Inflammatory macrophage treated with lipopolysaccharide for 4 hours (primary cell): ENCODE data around the gene LAMA3.

Experiments used
- DNase-seq: peaks from one replicate; pipeline ENCODE4 v3.0.0-alpha.2; 2020

LAMA3 gene

DNA sequence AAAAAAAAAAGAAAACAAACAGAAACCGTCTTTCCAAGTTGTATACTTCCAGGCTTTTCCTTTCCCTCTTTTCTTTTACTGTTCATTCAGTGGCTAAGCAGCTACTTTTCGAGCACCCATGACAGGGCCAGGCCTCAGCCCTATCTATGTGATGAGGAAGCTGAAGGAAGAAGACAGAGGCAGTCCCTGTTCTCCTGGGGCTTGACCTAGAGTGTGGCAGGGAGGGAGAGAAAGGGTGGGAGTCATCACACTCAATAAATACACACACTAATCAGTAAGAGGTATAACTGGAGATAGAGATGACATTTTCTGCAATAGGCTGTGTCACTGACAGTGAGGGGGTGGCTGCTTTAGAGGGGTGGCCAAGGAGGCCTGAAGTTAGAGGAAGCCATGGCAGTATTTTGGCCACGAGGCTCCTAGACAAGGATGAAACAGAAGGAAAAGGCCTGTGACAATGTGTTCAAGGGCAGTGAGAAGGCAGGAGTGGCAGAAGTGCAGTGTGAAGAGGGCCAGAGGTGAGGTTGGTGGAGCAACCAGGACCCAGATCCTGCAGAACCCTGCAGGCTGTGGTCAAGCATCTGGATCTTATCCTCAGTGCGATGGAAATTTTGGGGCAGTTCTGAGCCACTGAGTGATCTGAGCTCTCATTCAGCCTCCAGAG is 193.5 kb downstream of the LAMA3 start:
- no peak for DNase-seq

- peak; percentile 18 for DNase-seq
Measured at GRCh38 chr18:23883277-23883790, 194.1 kb downstream of the LAMA3 start.

DNA sequence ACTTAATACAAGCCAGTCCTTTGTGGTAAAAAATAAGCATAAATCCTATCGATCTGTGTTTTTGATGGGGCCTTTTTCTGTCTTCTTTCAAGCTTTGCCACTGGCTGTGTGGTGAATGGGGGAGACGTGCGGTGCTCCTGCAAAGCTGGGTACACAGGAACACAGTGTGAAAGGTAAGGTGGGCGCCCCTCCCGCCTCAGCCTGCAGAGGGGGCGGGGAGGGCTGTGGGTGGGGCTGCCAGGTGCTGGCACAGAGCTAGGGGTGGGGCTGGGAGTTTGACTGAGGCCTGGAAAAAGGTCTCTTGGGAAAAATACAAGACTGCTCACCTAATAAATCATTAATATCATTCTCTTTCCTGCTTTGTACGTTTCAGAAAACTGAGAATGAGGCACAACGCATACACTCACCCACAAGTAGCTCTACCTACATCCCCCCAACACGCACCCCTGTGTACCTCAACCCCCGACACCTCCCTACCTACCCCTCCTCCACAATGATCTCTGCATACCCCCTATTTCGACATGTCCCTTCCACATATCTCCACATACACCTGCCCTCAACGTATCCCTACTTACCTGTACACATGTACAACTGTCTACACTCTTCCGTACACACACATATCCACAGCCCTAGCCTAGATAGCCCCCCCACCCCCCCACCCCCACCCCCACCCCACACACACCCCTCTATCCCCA is 195.6 kb downstream of the LAMA3 start:
- DNase-seq: no peak

DNA sequence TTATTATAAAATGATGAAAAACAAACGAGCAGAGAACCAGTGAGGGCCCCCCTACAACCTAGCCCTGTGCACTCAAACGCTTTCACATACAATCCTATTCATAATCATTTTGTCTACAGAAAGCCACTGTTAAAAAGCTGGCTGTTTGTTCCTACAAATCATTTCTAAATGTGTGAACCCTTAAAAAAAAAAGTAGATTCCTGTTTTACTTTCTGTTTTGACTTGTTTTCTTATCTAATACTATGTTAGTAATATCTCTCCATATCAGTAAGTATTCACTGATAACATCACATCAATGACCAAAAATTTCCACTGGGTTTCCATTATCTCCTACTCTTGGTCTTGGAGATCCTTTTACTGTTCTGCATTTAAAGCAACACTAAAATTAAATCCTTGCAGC is 196.5 kb downstream of the LAMA3 start:
- DNase-seq: peak; percentile 23

DNA sequence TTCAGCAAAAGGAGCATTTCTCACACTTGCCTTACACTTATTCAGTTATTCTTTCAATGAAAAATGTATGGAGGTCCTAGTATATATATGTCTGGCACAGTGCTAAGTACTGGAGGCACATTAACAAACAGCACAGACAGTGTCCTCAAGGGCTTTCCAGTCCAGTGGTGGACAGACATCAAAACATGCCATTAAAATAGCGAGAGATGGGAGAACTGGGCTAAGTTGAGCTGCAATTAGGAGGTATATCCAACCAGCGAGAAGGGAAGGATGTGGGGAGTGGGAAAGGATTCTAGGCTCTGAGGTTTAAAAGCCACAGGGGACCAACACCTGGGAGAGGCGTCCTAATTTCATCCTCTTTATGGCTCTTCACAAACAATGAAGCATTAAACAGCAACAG is 197.8 kb downstream of the LAMA3 start:
- DNase-seq: no peak

GRCh38 chr18:23887493-23887892 is 198.2 kb downstream of the LAMA3 start:
- no peak for DNase-seq

- no peak for DNase-seq
Measured at GRCh38 chr18:23888881-23889280, 199.6 kb downstream of the LAMA3 start.

DNA sequence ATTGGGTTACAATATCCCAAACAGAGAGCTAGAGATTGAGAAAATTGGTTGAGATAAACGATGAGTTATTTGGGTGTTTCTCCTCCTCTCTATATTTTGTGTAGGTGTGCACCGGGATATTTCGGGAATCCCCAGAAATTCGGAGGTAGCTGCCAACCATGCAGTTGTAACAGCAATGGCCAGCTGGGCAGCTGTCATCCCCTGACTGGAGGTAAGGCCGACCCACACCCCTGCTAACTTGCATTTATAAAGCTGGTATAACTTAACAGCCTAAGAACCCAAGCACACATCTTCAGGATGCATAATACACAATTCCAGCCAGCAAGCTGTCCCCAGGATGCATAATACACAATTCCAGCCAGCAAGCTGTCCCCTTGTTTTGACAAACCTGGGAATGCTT is 200.7 kb downstream of the LAMA3 start:
- no peak for DNase-seq

DNA sequence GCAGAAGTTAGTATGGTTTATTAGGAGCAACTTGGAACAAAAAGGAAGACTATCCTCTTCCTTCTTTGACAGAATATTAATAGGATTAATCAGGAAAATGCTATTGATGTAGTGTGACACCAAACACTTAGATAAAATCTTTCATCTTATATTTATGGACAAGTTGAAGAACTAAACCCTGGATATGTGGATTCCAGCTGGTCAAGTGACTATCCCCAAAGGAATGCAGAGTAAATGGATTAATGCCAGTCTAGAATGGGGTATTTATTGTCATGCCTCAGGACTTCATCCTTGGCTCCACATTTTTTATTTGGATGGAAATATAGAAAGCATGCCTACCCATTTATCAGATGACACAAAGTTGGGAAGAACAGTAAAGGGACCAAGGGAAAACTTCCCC is 201.3 kb downstream of the LAMA3 start:
- DNase-seq: no peak

GRCh38 chr18:23893653-23894052 is 204.4 kb downstream of the LAMA3 start:
- no peak for DNase-seq

DNA sequence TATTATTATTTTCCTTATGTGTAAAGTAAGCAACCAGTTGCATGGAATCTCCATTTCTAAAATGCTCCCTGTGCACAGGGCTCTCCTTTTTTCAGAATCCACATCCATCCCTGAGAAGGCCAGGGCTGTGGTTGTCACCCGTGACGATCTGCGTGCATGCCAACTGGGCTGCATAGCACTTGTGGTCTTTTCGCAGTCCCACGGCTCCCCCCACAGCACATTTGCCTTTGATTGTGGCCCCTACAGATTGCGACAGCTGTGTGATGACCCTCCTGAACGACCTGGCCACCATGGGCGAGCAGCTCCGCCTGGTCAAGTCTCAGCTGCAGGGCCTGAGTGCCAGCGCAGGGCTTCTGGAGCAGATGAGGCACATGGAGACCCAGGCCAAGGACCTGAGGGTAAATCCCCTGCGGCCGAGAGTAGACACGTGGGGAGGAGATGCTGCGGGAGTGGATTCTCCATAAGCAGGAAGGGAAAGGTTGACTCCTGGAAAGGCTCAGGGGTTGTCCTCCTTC is 205.5 kb downstream of the LAMA3 start:
- no peak for DNase-seq

GRCh38 chr18:23897291-23897690 is 208.0 kb downstream of the LAMA3 start:
- peak; percentile 64 for DNase-seq

DNA sequence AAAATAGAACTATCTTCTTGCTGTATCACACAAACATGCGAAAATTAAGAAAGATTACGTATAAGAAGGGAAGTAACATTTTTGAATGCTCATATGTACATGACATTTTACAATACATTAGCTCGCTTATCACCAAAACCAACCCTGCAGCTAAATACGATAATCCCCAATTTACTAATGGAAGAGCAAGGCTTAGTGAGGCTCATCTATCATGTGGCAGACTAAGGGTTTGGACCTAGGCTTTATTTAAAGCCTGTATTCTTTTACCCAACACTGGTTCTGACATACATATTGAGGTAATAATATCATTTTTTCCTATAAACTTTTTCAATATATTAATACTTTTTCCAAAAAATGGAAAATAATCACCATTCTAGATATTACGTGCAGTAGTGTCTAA is 208.5 kb downstream of the LAMA3 start:
- no peak for DNase-seq

- DNase-seq: no peak
Measured at GRCh38 chr18:23900994-23901393, 211.7 kb downstream of the LAMA3 start.

- DNase-seq: no peak
Measured at GRCh38 chr18:23902396-23902795, 213.1 kb downstream of the LAMA3 start.

DNA sequence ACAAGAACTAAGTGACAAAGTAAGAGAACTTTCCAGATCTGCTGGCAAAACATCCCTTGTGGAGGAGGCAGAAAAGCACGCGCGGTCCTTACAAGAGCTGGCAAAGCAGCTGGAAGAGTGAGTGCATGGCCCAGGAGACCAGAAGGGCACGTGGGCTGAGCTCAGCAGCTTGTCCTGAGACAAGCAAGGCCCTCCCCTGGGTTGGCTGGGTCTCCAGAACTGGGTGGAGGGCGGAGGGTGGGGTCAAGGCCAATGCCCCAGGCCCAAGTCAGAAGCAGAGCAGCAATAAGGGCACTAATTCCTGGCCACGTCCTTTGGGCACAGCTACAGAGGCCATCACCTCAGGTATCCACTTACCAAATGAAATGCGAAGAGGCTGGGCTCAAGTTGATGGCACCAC is 214.7 kb downstream of the LAMA3 start:
- DNase-seq: no peak

DNA sequence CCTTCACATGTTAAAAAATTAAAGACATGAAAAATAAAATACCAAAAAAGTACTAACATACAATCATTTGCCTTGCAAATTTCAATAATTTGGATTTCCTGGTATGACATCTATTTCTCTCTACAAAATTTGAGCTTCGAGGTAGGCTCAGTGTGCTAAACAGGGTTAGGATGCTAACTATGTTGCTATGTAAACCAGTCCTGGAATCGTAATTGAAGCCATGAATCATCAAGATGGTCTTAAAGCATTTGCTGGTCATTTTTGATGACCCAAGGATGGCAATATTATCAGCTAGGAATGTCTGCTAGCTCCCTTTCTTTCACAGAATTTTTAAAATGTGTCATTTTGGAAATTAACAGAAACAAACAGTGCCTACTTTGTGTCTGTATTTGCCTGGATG is 217.4 kb downstream of the LAMA3 start:
- DNase-seq: no peak

GRCh38 chr18:23908827-23909226 is 219.6 kb downstream of the LAMA3 start:
- peak; percentile 7 for DNase-seq

DNA sequence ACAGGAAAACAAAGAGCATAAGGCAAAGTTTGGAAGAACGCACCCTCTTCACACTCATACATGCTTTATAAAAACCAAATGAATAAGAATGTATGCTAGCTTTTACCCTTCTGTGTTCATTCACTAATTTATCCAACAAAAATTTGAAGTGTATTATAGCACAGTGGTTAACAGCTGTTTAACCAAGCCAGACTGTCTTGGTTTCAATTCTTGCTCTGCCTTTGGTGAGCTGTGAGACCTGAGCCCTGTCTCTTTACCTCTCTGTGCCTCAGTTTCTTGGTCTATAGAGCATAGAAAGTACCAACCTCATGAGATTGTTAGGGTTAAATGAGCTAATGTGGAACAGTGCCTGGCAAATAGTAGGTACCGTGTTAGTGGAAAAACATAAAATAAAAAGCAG is 220.8 kb downstream of the LAMA3 start:
- no peak for DNase-seq

DNA sequence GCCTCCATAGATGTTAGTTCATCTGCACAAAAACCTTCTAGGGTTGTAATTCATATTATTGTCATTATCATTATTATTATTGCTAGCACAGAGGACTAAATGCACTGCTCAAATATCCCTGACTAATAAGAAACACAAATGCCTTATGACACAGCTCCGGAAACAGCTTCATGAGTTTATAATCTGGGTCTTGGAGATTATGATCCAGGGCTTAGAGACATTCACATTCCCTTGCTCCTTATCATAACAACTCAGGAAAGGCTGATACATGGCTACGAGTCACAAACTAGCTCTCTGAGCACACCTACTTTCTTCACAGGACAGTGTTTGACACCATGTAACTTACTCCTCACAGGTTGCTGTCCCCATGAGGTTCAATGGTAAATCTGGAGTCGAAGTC is 223.1 kb downstream of the LAMA3 start:
- no peak for DNase-seq

- DNase-seq: no peak
Measured at GRCh38 chr18:23916338-23916737, 227.1 kb downstream of the LAMA3 start.

- peak; percentile 78 for DNase-seq
Measured at GRCh38 chr18:23918395-23919032, 229.3 kb downstream of the LAMA3 start.

GRCh38 chr18:23920054-23920453 is 230.8 kb downstream of the LAMA3 start:
- no peak for DNase-seq

- DNase-seq: no peak
Measured at GRCh38 chr18:23921716-23922285, 232.5 kb downstream of the LAMA3 start.
